Measurements from ENCODE around the gene GPBP1L1. TPM values are rescaled to one million over a fixed set of nuclear protein-coding genes. Genes with fewer than 3 reads are reported as not detected.
A peak's percentile ranks its signal among the peaks of the same experiment; 100 is the strongest.

Gene GPBP1L1
- total and polyA plus RNA-seq, 9 of the 15 experiments (the other 6 are each of a cell fraction or from before 2014, with no cell fraction given) = 86.0 to 216 (median 138) TPM

DNA sequence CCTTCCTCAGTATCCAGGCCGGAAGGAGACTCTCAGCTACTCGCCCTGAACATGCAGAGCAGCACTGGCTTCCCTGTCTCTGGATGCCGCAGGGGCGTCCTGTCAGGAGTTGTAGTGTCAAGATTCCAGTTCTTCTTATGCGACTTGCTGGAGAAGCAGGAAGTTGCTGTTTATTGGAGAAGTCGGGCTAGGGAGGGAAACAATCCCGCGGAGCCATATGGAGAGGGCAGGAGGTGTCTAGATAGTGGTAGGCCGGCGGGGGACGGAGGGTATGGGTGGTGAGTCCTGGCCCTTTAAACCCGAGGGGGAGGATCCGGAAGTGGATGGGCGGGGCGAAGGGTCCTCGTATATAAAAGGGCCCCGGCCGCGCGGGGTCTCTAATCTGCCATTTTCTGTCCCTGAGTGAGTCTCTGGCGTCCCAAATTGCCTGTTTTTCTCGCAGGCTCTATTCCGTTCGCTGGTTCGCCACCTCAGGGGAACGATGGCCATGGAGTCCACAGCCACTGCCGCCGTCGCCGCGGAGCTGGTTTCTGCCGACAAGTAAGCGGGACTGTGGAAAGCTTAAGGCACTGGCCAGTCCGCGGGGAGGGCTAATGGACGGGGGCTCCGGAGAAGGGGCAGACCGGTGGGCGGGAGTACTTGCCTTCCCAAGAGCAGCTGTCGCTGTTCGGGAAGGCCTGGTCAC lies 102.5 kb downstream of the GPBP1L1 start, which contains the start of gene NASP (continued):
- TF ChIP-seq ZC3H11A (IDR thresholded peaks at IDR 0.05; ENCODE audit: low read depth, low read length) = peak; percentile 19; the same call in 1 of the 2 replicates
- TF ChIP-seq IRF2 (CRISPR knock-in tag; IDR thresholded peaks at IDR 0.05) = peak; percentile 69; the same call in 1 of the 2 replicates
- no peak for TF ChIP-seq ZNF79 (CRISPR knock-in tag; IDR thresholded peaks at IDR 0.05; ENCODE audit: low read depth)
- TF ChIP-seq MCM3 (IDR thresholded peaks at IDR 0.05) = no peak
- TF ChIP-seq PHB2 (IDR thresholded peaks at IDR 0.05; ENCODE audit: low read depth) = no peak
- TF ChIP-seq ZNF699 (CRISPR knock-in tag; IDR thresholded peaks at IDR 0.05; ENCODE audit: insufficient replicate concordance) = no peak
- TF ChIP-seq, protein P1, sequence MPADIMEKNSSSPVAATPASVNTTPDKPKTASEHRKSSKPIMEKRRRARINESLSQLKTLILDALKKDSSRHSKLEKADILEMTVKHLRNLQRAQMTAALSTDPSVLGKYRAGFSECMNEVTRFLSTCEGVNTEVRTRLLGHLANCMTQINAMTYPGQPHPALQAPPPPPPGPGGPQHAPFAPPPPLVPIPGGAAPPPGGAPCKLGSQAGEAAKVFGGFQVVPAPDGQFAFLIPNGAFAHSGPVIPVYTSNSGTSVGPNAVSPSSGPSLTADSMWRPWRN (IDR thresholded peaks at IDR 0.05; ENCODE audit: low read depth) = no peak
- TF ChIP-seq FOXM1 (IDR thresholded peaks at IDR 0.05; ENCODE audit: low read depth) = peak; percentile 80; the same call in 1 of the 2 replicates
- peak; percentile 81; the same call in 1 of the 2 replicates for TF ChIP-seq FOXM1 (CRISPR knock-in tag; IDR thresholded peaks at IDR 0.05; ENCODE audit: low read depth)
- TF ChIP-seq BRCA1 (IDR thresholded peaks at IDR 0.05) = no peak
- TF ChIP-seq BRCA1 (CRISPR knock-in tag; IDR thresholded peaks at IDR 0.05) = no peak
- TF ChIP-seq, protein P2, sequence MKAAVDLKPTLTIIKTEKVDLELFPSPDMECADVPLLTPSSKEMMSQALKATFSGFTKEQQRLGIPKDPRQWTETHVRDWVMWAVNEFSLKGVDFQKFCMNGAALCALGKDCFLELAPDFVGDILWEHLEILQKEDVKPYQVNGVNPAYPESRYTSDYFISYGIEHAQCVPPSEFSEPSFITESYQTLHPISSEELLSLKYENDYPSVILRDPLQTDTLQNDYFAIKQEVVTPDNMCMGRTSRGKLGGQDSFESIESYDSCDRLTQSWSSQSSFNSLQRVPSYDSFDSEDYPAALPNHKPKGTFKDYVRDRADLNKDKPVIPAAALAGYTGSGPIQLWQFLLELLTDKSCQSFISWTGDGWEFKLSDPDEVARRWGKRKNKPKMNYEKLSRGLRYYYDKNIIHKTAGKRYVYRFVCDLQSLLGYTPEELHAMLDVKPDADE (conservative IDR thresholded peaks at IDR 0.05; ENCODE audit: control insufficient read depth, low read depth, low read length) = peak; percentile 85; the same call in 1 of the 2 replicates
- TF ChIP-seq MTA3 (IDR thresholded peaks at IDR 0.05; ENCODE audit: borderline replicate concordance) = peak; percentile 99
- TF ChIP-seq CBFA2T2 (conservative IDR thresholded peaks at IDR 0.05) = no peak
- TF ChIP-seq, protein P3, sequence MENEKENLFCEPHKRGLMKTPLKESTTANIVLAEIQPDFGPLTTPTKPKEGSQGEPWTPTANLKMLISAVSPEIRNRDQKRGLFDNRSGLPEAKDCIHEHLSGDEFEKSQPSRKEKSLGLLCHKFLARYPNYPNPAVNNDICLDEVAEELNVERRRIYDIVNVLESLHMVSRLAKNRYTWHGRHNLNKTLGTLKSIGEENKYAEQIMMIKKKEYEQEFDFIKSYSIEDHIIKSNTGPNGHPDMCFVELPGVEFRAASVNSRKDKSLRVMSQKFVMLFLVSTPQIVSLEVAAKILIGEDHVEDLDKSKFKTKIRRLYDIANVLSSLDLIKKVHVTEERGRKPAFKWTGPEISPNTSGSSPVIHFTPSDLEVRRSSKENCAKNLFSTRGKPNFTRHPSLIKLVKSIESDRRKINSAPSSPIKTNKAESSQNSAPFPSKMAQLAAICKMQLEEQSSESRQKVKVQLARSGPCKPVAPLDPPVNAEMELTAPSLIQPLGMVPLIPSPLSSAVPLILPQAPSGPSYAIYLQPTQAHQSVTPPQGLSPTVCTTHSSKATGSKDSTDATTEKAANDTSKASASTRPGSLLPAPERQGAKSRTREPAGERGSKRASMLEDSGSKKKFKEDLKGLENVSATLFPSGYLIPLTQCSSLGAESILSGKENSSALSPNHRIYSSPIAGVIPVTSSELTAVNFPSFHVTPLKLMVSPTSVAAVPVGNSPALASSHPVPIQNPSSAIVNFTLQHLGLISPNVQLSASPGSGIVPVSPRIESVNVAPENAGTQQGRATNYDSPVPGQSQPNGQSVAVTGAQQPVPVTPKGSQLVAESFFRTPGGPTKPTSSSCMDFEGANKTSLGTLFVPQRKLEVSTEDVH (IDR thresholded peaks at IDR 0.05; ENCODE audit: low read depth, partially characterized antibody) = peak; percentile 62
- TF ChIP-seq NCOA6 (IDR thresholded peaks at IDR 0.05) = no peak; the same call in 1 of the 2 replicates
- TF ChIP-seq HNRNPUL1 (IDR thresholded peaks at IDR 0.05; ENCODE audit: low read length) = no peak; the same call in 1 of the 2 replicates
- TF ChIP-seq BCOR (IDR thresholded peaks at IDR 0.05) = 0 out of 2 replicates have a peak, but pooled peaks have one; percentile 28
- TF ChIP-seq ZNF253 (CRISPR knock-in tag; conservative IDR thresholded peaks at IDR 0.05) = no peak
- peak; percentile 63; the same call in 1 of the 2 replicates for TF ChIP-seq ETV1 (tag; conservative IDR thresholded peaks at IDR 0.05; ENCODE audit: low read depth)
- no peak for TF ChIP-seq CHCHD3 (CRISPR knock-in tag; IDR thresholded peaks at IDR 0.05)
- no peak for TF ChIP-seq SIRT6 (IDR thresholded peaks at IDR 0.05; ENCODE audit: low read depth, low read length)
- peak; percentile 41; the same call in 1 of the 2 replicates for TF ChIP-seq MYC (IDR thresholded peaks at IDR 0.05; ENCODE audit: low read depth, low read length)
- TF ChIP-seq MYC (CRISPR knock-in tag; IDR thresholded peaks at IDR 0.05; ENCODE audit: borderline replicate concordance, low read depth) = peak; percentile 67; the same call in 1 of the 2 replicates
- no peak for TF ChIP-seq ILK (tag; IDR thresholded peaks at IDR 0.05; ENCODE audit: borderline replicate concordance, low read depth)
- peak; percentile 39; the same call in 1 of the 2 replicates for TF ChIP-seq MEF2D (tag; conservative IDR thresholded peaks at IDR 0.05; ENCODE audit: low read depth)
- TF ChIP-seq SMAD2 (IDR thresholded peaks at IDR 0.05; ENCODE audit: low read depth, low read length) = no peak

Data from K562 (cell line).